HuH-7 (cell line): ENCODE measurements around the gene ZNF556.
A peak's percentile ranks its signal among the peaks of the same experiment; 100 is the strongest.
"Not testable (repeated sequence)": the region's sequence is repeated elsewhere in the genome, so short reads cannot be mapped to it uniquely, and the experiment has no call there.

Source experiments
- DNase-seq: peaks from one replicate; pipeline ENCODE4 v3.0.0; 2011; ENCODE audit warnings: low spot score

The ZNF556 gene

GRCh38 chr19:2853015-2853606 is 14.0 kb upstream of the ZNF556 start:
- DNase-seq, result no peak

DNA sequence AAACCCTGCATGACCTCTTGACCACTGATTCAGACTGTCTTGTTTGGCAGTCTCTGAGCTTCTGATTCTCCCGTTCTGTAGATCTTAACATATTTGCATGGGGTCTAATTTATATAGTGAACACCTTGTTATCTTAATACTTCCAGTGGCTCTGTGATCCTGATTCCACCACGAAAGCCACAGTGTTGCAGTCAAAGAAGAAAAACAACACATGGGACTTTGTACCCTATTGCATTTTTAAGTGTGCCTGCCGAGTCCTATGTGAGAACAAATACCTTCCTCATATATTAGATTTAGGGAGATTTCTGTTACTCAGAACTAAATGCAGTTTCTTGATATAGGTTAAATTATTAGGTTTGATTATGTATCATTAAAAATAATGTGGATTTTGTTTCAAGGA is 12.3 kb upstream of the ZNF556 start:
- DNase-seq, result no peak

DNA sequence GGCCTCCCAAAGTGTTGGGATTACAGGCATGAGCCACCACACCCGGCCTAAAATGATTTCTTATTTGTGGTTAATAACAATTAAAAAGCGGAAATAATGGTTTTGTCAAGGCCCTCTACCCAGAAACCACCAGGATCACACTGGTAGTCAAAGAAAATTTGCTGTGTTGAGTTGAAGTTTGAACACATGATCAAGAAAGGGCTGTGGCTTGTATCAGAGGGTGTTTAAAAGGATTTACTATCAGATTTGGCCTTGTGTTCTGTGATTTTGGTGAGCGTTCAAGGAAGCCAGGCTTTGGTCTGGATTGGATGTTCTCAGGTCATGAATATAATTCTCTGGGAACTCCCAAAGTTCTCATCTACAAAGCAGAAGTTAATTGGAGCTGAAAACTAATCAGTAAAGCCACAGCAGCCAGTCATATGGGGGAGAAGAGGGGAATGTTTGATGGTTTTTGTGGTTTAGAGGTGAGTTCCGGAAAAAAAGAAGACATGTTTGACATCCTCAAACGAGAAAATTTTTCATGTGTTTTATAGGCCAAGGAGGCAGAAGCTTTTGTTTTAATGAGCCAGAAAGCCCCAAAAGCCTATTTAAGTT is 10.6 kb upstream of the ZNF556 start:
- DNase-seq, result no peak

- DNase-seq, result no peak
Observed at GRCh38 chr19:2858864-2859263, 8.3 kb upstream of the ZNF556 start.

DNA sequence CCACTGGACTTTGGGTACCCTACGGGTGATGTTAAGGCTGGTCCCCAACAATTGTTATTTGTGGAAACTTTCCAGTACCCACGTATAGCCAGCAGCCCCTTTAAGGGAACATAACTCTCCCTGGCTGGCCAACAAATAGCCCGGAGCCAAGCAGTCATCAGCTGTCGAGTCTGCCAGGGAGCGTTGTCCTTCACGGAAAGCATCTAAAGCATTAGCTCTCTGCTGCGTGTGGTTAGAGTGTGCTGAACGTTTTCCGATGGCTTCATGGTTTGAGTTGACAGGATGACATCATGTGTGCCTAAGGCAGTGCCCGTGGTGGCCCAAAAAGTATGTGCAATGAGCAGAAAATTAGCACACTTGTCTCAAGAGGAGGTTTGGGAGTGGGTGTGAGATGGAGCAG is 3.3 kb upstream of the ZNF556 start:
- DNase-seq, result no peak

GRCh38 chr19:2865334-2866100 is 1.6 kb upstream of the ZNF556 start:
- DNase-seq, result no peak

- no peak for DNase-seq
Observed at GRCh38 chr19:2866495-2867024, 575 bp upstream of the ZNF556 start.

GRCh38 chr19:2869618-2870017 is 2.5 kb downstream of the ZNF556 start:
- DNase-seq, result no peak

- DNase-seq, result not testable (repeated sequence)
Observed at GRCh38 chr19:2872175-2872574, 5.0 kb downstream of the ZNF556 start.

GRCh38 chr19:2877398-2878331 is 10.5 kb downstream of the ZNF556 start:
- DNase-seq, result no peak

- DNase-seq, result no peak
Observed at GRCh38 chr19:2883686-2884439, 16.7 kb downstream of the ZNF556 start.

DNA sequence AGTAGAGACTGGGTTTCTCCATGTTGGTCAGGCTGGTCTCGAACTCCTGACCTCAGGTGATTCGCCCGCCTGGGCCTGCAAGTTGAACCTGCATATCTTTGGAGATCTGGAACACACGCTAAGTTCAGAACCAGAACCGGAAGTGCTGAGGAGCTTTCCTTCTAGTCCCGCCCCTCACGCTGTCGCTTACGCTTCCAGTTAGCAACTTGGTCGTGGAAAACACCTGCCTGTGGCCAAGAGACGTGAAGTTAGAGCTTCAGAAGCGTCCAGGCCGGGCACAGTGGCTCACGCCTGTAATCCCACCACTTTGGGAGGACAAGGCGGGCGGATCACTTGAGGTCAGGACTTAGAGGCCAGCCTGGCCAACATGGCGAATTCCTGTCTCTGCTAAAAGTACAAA is 18.6 kb downstream of the ZNF556 start:
- DNase-seq, result no peak

DNA sequence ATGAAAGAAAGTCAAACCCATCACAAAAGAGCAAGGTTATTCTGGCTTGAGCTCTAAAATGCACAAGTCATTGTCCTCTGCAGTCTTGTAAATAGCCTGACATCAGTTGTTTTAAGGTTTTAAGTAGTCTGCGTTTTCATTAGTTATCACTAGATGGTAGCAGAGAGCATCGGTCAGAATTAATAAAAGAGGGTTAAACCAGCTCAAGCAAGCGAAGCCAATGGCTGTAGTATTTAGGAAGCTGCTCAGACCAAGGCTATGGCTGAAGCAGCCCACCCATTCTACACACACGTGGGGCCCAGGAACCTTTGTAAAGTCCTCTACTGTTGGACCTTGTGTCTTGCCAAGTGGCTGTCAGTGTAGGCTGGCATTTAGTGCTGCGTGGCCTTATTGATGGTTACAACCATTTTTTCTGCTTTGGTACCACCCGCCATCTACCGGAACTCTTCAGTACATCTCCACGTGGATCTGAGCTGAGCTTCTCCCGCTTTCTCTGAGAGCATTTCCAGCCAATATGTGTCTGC is 20.3 kb downstream of the ZNF556 start:
- peak; percentile 53 for DNase-seq

DNA sequence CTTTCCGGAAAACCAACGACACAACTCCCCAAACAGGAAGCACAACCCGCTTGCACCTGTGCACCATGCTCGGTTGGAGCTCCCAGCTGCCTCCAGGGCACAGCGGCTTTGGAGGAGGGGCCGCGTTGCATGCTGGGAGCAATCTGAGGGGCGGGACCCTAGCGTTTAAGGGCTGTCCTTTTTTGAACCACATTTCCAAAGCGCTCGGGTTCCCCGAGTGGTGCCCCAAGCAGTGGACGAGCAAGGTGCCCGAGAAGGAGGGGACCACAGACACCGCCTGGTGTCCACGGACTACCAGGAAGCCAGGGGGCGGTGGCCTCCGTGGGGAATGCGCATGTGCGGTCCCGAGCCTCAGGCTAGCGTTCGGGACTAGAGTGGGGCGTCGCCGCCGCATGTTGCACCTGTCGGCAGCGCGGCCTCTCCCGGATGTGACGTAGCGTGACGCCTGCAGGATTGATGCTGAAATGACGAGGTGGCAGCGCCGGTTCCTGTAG is 21.6 kb downstream of the ZNF556 start:
- no peak for DNase-seq

- DNase-seq, result not testable (repeated sequence)
Observed at GRCh38 chr19:2890531-2890930, 23.4 kb downstream of the ZNF556 start.

- DNase-seq, result no peak
Observed at GRCh38 chr19:2896694-2897093, 29.6 kb downstream of the ZNF556 start.

DNA sequence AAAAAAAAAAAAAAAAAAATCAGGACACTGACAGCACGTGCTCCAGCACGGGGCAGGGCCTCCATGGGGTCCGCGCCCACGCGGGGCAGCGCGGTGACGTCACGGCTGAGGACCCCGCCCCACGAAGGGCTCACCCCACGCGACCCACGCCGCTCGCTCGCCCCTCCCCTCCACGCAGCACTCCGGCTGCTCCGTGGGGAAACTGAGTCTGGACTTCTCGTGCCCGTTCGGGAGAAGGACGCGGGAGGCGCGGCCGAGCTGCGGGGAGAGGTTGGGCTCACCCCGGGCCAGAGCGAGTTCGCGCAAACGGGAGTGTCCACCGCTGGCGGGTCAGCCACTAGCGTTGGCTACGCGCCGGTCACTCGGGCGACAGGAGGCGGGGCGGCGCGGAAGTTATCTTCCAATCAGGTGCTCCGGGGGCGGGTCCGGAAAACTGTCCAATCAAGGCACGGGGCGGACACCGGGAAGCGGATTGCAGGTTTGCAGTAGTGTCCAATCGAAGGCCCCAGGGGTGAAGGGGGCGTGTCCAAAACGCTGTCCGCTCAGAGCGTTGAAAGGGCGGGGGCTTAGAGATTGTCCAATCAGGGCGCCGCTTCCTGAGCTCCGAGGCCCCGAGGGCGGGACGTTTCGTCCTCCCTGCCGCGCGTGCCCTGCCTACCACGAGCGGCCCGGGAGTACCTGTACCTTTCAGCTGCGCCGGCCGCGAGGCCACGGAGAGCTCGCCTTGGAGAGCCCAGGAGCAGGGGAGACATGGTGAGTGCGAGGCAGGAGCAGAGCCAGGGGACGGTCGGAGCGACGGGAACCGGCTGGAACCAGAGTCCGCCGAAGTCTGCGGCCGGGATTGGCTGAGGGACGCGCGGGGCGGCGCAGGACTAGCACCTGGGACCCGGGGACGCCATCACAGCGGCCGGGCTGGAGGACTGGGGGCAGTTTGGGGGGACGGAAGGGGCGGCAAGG is 33.4 kb downstream of the ZNF556 start, which contains the start of gene ZNF57:
TSS of gene ZNF57 (plus strand) at position 633 of the 957 bp plus-strand sequence. CDS start at position 751, 118 bp downstream.
- peak; percentile 97 for DNase-seq

GRCh38 chr19:2902590-2903218 is 35.6 kb downstream of the ZNF556 start:
- no peak for DNase-seq

DNA sequence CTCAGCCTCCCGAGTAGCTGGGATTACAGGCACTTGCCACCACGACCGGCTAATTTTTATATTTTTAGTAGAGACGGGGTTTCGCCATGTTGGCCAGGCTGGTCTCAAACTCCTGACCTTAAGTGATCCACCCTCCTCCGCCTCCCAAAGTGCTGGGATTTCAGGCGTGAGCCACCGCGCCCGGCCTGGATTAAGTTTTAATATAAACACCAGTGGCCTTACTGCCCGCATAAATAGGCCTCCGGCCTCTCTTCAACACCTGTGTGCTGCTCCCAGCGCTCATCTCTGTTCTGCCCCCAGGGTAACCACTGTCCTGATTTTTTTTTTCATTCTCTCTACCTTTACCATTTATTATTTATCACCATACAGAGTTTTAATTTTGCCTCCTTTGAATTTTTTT is 36.2 kb downstream of the ZNF556 start:
- DNase-seq, result not testable (repeated sequence)
